Measurements from ENCODE around the gene MYH3. TPM values are rescaled to one million over a fixed set of nuclear protein-coding genes. Genes with fewer than 3 reads are reported as not detected.

Gene MYH3
- total RNA-seq, 6 donors from 2014 or later: 1.5 to 9.4 (median 1.9) TPM

DNA sequence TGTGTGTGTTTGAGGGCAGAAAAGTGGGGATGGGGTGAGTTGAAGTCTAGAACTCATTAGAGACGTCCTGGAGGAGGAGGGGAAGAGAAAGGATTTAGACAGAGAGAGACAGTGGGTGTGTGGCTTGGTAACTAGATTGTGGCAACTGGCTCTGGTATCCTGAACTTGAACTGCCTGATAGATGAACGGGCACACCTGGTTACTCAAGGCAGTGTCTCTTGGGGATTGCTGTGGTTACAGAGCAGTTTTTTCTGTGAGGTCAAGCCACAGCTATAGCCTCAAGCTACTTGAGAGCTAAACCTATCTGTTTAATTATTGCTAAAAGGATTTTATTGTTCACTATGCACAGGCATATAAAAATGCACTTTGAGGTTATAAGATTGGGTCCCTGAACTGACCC lies 77.8 kb downstream of the MYH3 start:
- ATAC-seq (ENCODE audit: low FRiP score in 2 of 2) (no peak), DNase-seq (no peak)
- H3K27ac ChIP-seq: no peak overlapping the region
- TF ChIP-seq EP300 (IDR thresholded peaks at IDR 0.05): no peak
- H3K27me3 ChIP-seq: no peaks in the 10 kb centered on the region
- WGBS, 2 donors: 26 to 45% methylated on average over 2 of the region's 2 CpGs
- no peaks in the 10 kb centered on the region for H3K9me3 ChIP-seq
- H3K4me1 ChIP-seq: no peaks in the 10 kb centered on the region
- H3K4me3 ChIP-seq: no peak overlapping the region
- no peaks in the 10 kb centered on the region for H3K36me3 ChIP-seq

Other genes starting within 250 kb of the MYH3 start
- not detected for gene MYH8, start 235.4 kb downstream of the MYH3 start, total RNA-seq
- gene MYH4, start 187.8 kb downstream of the MYH3 start, total RNA-seq: not detected
- gene MYH1, start 138.8 kb downstream of the MYH3 start, total RNA-seq: under 1 TPM in 4 of 6 donors, not detected in 2; under 0.01 to 0.10 (median 0.08) TPM
- under 1 TPM in 3 of 6 donors, not detected in 3; 0.09 to 0.10 (median 0.10) TPM for gene MYH2, start 107.7 kb downstream of the MYH3 start, total RNA-seq
- gene SCO1, start 40.2 kb upstream of the MYH3 start, total RNA-seq: 10 to 100 TPM in 5 of 6 donors, 1 to 10 TPM in 1; 5.5 to 23.8 (median 17.4) TPM
- 10 to 100 TPM in 2 of 6 donors, 1 to 10 TPM in 4; 1.7 to 18.9 (median 8.2) TPM for gene ADPRM, start 40.3 kb upstream of the MYH3 start, total RNA-seq
- 10 to 100 TPM in 2 of 6 donors, 1 to 10 TPM in 4; 1.4 to 16.6 (median 6.8) TPM for gene TMEM220, start 72.7 kb upstream of the MYH3 start, total RNA-seq
- not detected for gene TMEM238L, start 146.8 kb upstream of the MYH3 start, total RNA-seq
- gene PIRT, start 180.8 kb upstream of the MYH3 start, total RNA-seq: not detected